Stimulated activated CD4-positive, alpha-beta T cell treated with anti-CD3 and anti-CD28 coated beads, Interleukin-2, amount 100 ng/mL, for 4 hours (primary cell): ENCODE data around the gene GRM7.

ENCODE experiments used
- DNase-seq: peaks from one replicate; pipeline ENCODE4 v3.0.0-alpha.2; 2020; ENCODE audit warnings: low read depth

GRM7 gene

GRCh38 chr3:6971933-6972332 is 111.0 kb downstream of the GRM7 start:
- no peak for DNase-seq

- no peak for DNase-seq
Measured at GRCh38 chr3:6985848-6986247, 124.9 kb downstream of the GRM7 start.

GRCh38 chr3:6989608-6990291 is 128.8 kb downstream of the GRM7 start:
- DNase-seq: no peak

GRCh38 chr3:6994081-6994668 is 133.3 kb downstream of the GRM7 start:
- DNase-seq: no peak

- DNase-seq: no peak
Measured at GRCh38 chr3:7000501-7000900, 139.6 kb downstream of the GRM7 start.

- no peak for DNase-seq
Measured at GRCh38 chr3:7001370-7001769, 140.5 kb downstream of the GRM7 start.

- DNase-seq: no peak
Measured at GRCh38 chr3:7015683-7016440, 154.9 kb downstream of the GRM7 start.

GRCh38 chr3:7025581-7026300 is 164.8 kb downstream of the GRM7 start:
- DNase-seq: no peak

- no peak for DNase-seq
Measured at GRCh38 chr3:7029562-7029961, 168.6 kb downstream of the GRM7 start.

- no peak for DNase-seq
Measured at GRCh38 chr3:7038394-7038793, 177.5 kb downstream of the GRM7 start.

GRCh38 chr3:7062714-7063113 is 201.8 kb downstream of the GRM7 start:
- DNase-seq: no peak

- no peak for DNase-seq
Measured at GRCh38 chr3:7070461-7070860, 209.5 kb downstream of the GRM7 start.

- DNase-seq: no peak
Measured at GRCh38 chr3:7074217-7074616, 213.3 kb downstream of the GRM7 start.

GRCh38 chr3:7075117-7075516 is 214.2 kb downstream of the GRM7 start:
- DNase-seq: no peak

- no peak for DNase-seq
Measured at GRCh38 chr3:7075901-7076300, 215.0 kb downstream of the GRM7 start.

GRCh38 chr3:7082244-7082643 is 221.3 kb downstream of the GRM7 start:
- DNase-seq: no peak

GRCh38 chr3:7086417-7086816 is 225.5 kb downstream of the GRM7 start:
- DNase-seq: no peak

GRCh38 chr3:7095116-7095515 is 234.2 kb downstream of the GRM7 start:
- no peak for DNase-seq

- DNase-seq: no peak
Measured at GRCh38 chr3:7100136-7100535, 239.2 kb downstream of the GRM7 start.

GRCh38 chr3:7106635-7107034 is 245.7 kb downstream of the GRM7 start:
- DNase-seq: no peak

GRCh38 chr3:7112523-7113056 is 251.7 kb downstream of the GRM7 start:
- no peak for DNase-seq

GRCh38 chr3:7144697-7145308 is 283.9 kb downstream of the GRM7 start:
- DNase-seq: no peak
